Measurements from ENCODE around the gene POU2F1. TPM values are rescaled to one million over a fixed set of nuclear protein-coding genes. Genes with fewer than 3 reads are reported as not detected.
A peak's percentile ranks its signal among the peaks of the same experiment; 100 is the strongest.

Gene POU2F1
- total and polyA plus RNA-seq, 12 donors = 1.3 to 13.9 (median 10.1) TPM

GRCh38 chr1:167373986-167374385 is 153.3 kb downstream of the POU2F1 start:
- DNase-seq (no peak), ATAC-seq (peak in 6 of 8 donors; percentile 52 to 76 (median 60))

GRCh38 chr1:167375949-167376348 is 155.3 kb downstream of the POU2F1 start:
- H3K27ac ChIP-seq = no peak overlapping the region
- H3K4me1 ChIP-seq = peaks cover 0 to 17% (median 4%) of the 10 kb centered on the region in 9 donors
- ATAC-seq = no peak

More at GRCh38 chr1:167373986-167374385, 153.3 kb downstream of the POU2F1 start:
- no peaks in the 10 kb centered on the region for H3K27me3 ChIP-seq
- no peaks in the 10 kb centered on the region for H3K9me3 ChIP-seq
- H3K4me3 ChIP-seq = no peak overlapping the region
- peaks cover 0 to 17% (median 6%) of the 10 kb centered on the region in 9 donors for H3K4me1 ChIP-seq
- no peak for TF ChIP-seq CTCF (IDR thresholded peaks at IDR 0.05)
- H3K27ac ChIP-seq = no peak overlapping the region
- H3K36me3 ChIP-seq = peaks cover 0 to 52% (median 5%) of the 10 kb centered on the region in 9 donors
- intact Hi-C loops (cut with DNase I) = no loop called here
- WGBS, 2 donors = 81 to 91% methylated on average over 6 of the region's 6 CpGs

GRCh38 chr1:167387251-167387910 is 166.7 kb downstream of the POU2F1 start:
- Histone ChIP-seq H3K36me3 (peaks cover 0 to 80% (median 17%) of the 10 kb centered on the region in 9 donors), H3K27me3 (no peaks in the 10 kb centered on the region), H3K4me3 (no peak overlapping the region), H3K27ac (peak overlapping the region in 1 of 10 donors; percentile 37), H3K4me1 (peaks cover 0 to 7% (median 0%) of the 10 kb centered on the region in 9 donors), H3K9me3 (no peaks in the 10 kb centered on the region)
- DNase-seq (no peak), ATAC-seq (peak in 3 of 8 donors; percentile 34 to 52 (median 49))
- intact Hi-C loops (cut with DNase I) = no loop called here
- WGBS, 2 donors = 92 to 97% methylated on average over 7 of the region's 7 CpGs
- TF ChIP-seq CTCF (IDR thresholded peaks at IDR 0.05) = no peak

More at GRCh38 chr1:167375949-167376348, 155.3 kb downstream of the POU2F1 start:
- 83 to 84% methylated on average over 5 of the region's 5 CpGs for WGBS, 2 donors
- Histone ChIP-seq H3K27me3 (no peaks in the 10 kb centered on the region), H3K4me3 (no peak overlapping the region), H3K36me3 (peaks cover 0 to 59% (median 5%) of the 10 kb centered on the region in 9 donors), H3K9me3 (no peaks in the 10 kb centered on the region)
- intact Hi-C loops (cut with DNase I) = no loop called here
- no peak for TF ChIP-seq CTCF (IDR thresholded peaks at IDR 0.05)
- no peak for DNase-seq

GRCh38 chr1:167388976-167389375 is 168.3 kb downstream of the POU2F1 start:
- H3K4me3 ChIP-seq = no peak overlapping the region
- H3K27me3 ChIP-seq = no peaks in the 10 kb centered on the region
- DNase-seq (no peak), ATAC-seq (no peak)
- no peak overlapping the region for H3K27ac ChIP-seq
- peaks cover 0 to 78% (median 16%) of the 10 kb centered on the region in 9 donors for H3K36me3 ChIP-seq
- TF ChIP-seq CTCF (IDR thresholded peaks at IDR 0.05) = no peak
- no peaks in the 10 kb centered on the region for H3K9me3 ChIP-seq
- peaks cover 0 to 7% (median 0%) of the 10 kb centered on the region in 9 donors for H3K4me1 ChIP-seq
- intact Hi-C loops (cut with DNase I) = no loop called here
- 98 to 99% methylated on average over 1 of the region's 1 CpG for WGBS, 2 donors
